GM23338 (cell line): ENCODE measurements around the gene TGFBR1. TPM values are rescaled to one million over a fixed set of nuclear protein-coding genes. Genes with fewer than 3 reads are reported as not detected.

Experiments
- ATAC-seq: fragments of 200-7000 bp; cut with Tn5 transposase; 3 replicates; pipeline ENCODE4 v1.9.1; 2020
- DNase-seq: peaks from one replicate; pipeline ENCODE4 v3.0.0-alpha.2; 2015; ENCODE audit warnings: low spot score
- H2AFZ ChIP-seq: fragments of 200-600 bp; sonication (generic); 2 replicates; pipeline ENCODE4 v1.8.0; 2016; ENCODE audit warnings: antibody characterized with exemption, mild to moderate bottlenecking, moderate library complexity
- H3F3A ChIP-seq: fragments of 200-600 bp; sonication (generic); replicated peaks from 2 replicates; pipeline ENCODE4 v1.8.0; 2017; ENCODE audit warnings: antibody characterized with exemption, mixed run types, low read depth
- H3K27ac ChIP-seq: fragments of 200-600 bp; sonication (generic); 2 replicates; pipeline ENCODE4 v1.6.1; 2016; ENCODE audit warnings: low read depth
- H3K27me3 ChIP-seq: fragments of 200-600 bp; sonication (generic); 2 replicates; pipeline ENCODE4 v1.8.0; 2016; ENCODE audit warnings: mild to moderate bottlenecking, mixed run types, moderate library complexity; ENCODE audit not compliant: insufficient read depth
- H3K36me3 ChIP-seq: fragments of 200-600 bp; sonication (generic); 2 replicates; pipeline ENCODE4 v1.8.0; 2016; ENCODE audit warnings: mild to moderate bottlenecking; ENCODE audit not compliant: insufficient read depth
- H3K4me1 ChIP-seq: fragments of 200-600 bp; sonication (generic); 2 replicates; pipeline ENCODE4 v1.8.0; 2016; ENCODE audit warnings: mild to moderate bottlenecking, moderate library complexity; ENCODE audit not compliant: insufficient read depth
- H3K4me2 ChIP-seq: fragments of 200-600 bp; sonication (generic); 2 replicates; pipeline ENCODE4 v1.7.1; 2017; ENCODE audit warnings: mixed run types
- H3K4me3 ChIP-seq: fragments of 200-600 bp; sonication (generic); 2 replicates; pipeline ENCODE4 v1.6.1; 2016; ENCODE audit warnings: mixed run types
- H3K79me2 ChIP-seq: fragments of 200-600 bp; sonication (generic); replicated peaks from 2 replicates; pipeline ENCODE4 v1.8.0; 2017; ENCODE audit warnings: mild to moderate bottlenecking; ENCODE audit not compliant: insufficient read depth
- H3K9me2 ChIP-seq: fragments of 200-600 bp; sonication (generic); 2 replicates; pipeline ENCODE4 v1.8.0; 2017; ENCODE audit not compliant: insufficient read depth
- H4K20me1 ChIP-seq: fragments of 200-600 bp; sonication (generic); replicated peaks from 2 replicates; pipeline ENCODE4 v1.8.0; 2017; ENCODE audit warnings: mild to moderate bottlenecking; ENCODE audit not compliant: insufficient read depth
- H3K27ac Mint-ChIP-seq: 2 replicates; pipeline ENCODE4 v1.8.0; 2020; ENCODE audit warnings: inconsistent platforms, mild to moderate bottlenecking, moderate library complexity, mixed read lengths
- H3K27me3 Mint-ChIP-seq: 3 replicates; pipeline ENCODE4 v1.8.0; 2022; ENCODE audit warnings: low read depth, mild to moderate bottlenecking, moderate library complexity, mixed read lengths, inconsistent platforms; ENCODE audit not compliant: insufficient read depth, poor library complexity
- H3K36me3 Mint-ChIP-seq: 3 replicates; pipeline ENCODE4 v1.8.0; 2021; ENCODE audit warnings: low read depth, mild to moderate bottlenecking, inconsistent platforms, moderate library complexity, mixed read lengths
- H3K4me1 Mint-ChIP-seq: 3 replicates; pipeline ENCODE4 v1.8.0; 2020; ENCODE audit warnings: mild to moderate bottlenecking, inconsistent platforms, mixed read lengths
- H3K4me3 Mint-ChIP-seq: 3 replicates; pipeline ENCODE4 v1.8.0; 2021; ENCODE audit warnings: moderate library complexity, mild to moderate bottlenecking, inconsistent platforms, mixed read lengths
- H3K9me3 Mint-ChIP-seq: 3 replicates; pipeline ENCODE4 v1.8.0; 2020; ENCODE audit warnings: moderate library complexity, mild to moderate bottlenecking, inconsistent platforms, mixed read lengths
- CREB1 ChIP-seq: fragments of 250-450 bp; sonication (Bioruptor Pico); IDR thresholded peaks from 2 replicates; pipeline ENCODE4 v1.5.0; 2020; ENCODE audit warnings: low read depth, mild to moderate bottlenecking, moderate library complexity
- CTCF ChIP-seq, 2 experiments: fragments of 200-600 bp in 1 of 2; sonication (generic) in 1 of 2; conservative IDR thresholded peaks; 2 replicates each; pipeline versions ENCODE4 v1.5.1 to v1.6.1; 2016 to 2017; ENCODE audit warnings: antibody characterized with exemption in 2 of 2, low read depth in 2 of 2, mild to moderate bottlenecking in 2 of 2, moderate library complexity in 1 of 2
- EZH2 ChIP-seq: fragments of 200-600 bp; sonication (generic); IDR thresholded peaks from one replicate; pipeline ENCODE4 v1.8.0; 2017; ENCODE audit warnings: antibody characterized with exemption, mild to moderate bottlenecking, low read depth; ENCODE audit not compliant: unreplicated experiment
- EZH2phosphoT487 ChIP-seq: fragments of 200-600 bp; sonication (generic); IDR thresholded peaks from one replicate; pipeline ENCODE4 v1.8.1; 2018; ENCODE audit warnings: antibody characterized with exemption; ENCODE audit not compliant: unreplicated experiment
- NANOG ChIP-seq: IDR thresholded peaks from 2 replicates; pipeline ENCODE4 v1.6.1; 2016; ENCODE audit warnings: antibody characterized with exemption, borderline replicate concordance
- POLR2AphosphoS5 ChIP-seq: IDR thresholded peaks from 2 replicates; pipeline ENCODE4 v1.6.1; 2016; ENCODE audit warnings: antibody characterized with exemption, low read depth
- REST ChIP-seq: IDR thresholded peaks from one replicate; pipeline ENCODE4 v1.6.1; 2018; ENCODE audit warnings: antibody characterized with exemption; ENCODE audit not compliant: unreplicated experiment
- STAT1 ChIP-seq: IDR thresholded peaks from one replicate; pipeline ENCODE4 v1.6.1; 2016; ENCODE audit warnings: antibody characterized with exemption; ENCODE audit not compliant: unreplicated experiment
- ZNF114 ChIP-seq: fragments of 250-450 bp; sonication (Bioruptor Pico); IDR thresholded peaks from 2 replicates; pipeline ENCODE4 v1.5.0; 2020; ENCODE audit warnings: mild to moderate bottlenecking, moderate library complexity
- ZNF331 ChIP-seq: fragments of 250-450 bp; sonication (Bioruptor Pico); IDR thresholded peaks from 2 replicates; pipeline ENCODE4 v1.5.0; 2020; ENCODE audit warnings: low read depth, mild to moderate bottlenecking, moderate library complexity
- polyA plus RNA-seq: library from polyadenylated mRNA; unstranded; fragments of >200 nt; fragmentation: Nextera tagmentation; extraction: Ambion mirVana; gene quantifications from 2 replicates; pipeline ENCODE4 v1.2.1, GENCODE V29; 2016
- total RNA-seq: library from RNA; depleted of rRNA; stranded (reverse); fragments of >200 nt; shearing (Covaris generic); gene quantifications from 2 replicates; pipeline ENCODE4 v1.2.3, GENCODE V29; 2014
- TF ChIP-seq, protein P1 (sequence below): IDR thresholded peaks from 2 replicates; pipeline ENCODE4 v1.6.1; 2016; ENCODE audit warnings: antibody characterized with exemption
- TF ChIP-seq, protein P2 (sequence below): fragments of 250-450 bp; sonication (Bioruptor Pico); IDR thresholded peaks from 2 replicates; pipeline ENCODE4 v1.5.0; 2020; ENCODE audit warnings: mild to moderate bottlenecking, moderate library complexity

TGFBR1 gene
- total and polyA plus RNA-seq, 2 experiments from 2014 or later, result 9.3 to 40.2 TPM

GRCh38 chr9:99055384-99055783 is 49.5 kb upstream of the TGFBR1 start (continued):
- no peak for TF ChIP-seq REST
- TF ChIP-seq NANOG, result no peak
- no peak for TF ChIP-seq CREB1 (CRISPR knock-in tag)
- no peak for TF ChIP-seq ZNF331 (CRISPR knock-in tag)
- no peak for TF ChIP-seq POLR2AphosphoS5
- TF ChIP-seq, protein P1, sequence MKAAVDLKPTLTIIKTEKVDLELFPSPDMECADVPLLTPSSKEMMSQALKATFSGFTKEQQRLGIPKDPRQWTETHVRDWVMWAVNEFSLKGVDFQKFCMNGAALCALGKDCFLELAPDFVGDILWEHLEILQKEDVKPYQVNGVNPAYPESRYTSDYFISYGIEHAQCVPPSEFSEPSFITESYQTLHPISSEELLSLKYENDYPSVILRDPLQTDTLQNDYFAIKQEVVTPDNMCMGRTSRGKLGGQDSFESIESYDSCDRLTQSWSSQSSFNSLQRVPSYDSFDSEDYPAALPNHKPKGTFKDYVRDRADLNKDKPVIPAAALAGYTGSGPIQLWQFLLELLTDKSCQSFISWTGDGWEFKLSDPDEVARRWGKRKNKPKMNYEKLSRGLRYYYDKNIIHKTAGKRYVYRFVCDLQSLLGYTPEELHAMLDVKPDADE, result no peak

- H3K27ac ChIP-seq, result no peak overlapping the region
- H3K9me2 ChIP-seq, result no peaks in the 10 kb centered on the region
- Mint-ChIP-seq H3K4me1 (no peaks in the 10 kb centered on the region; the same call in 2 of the 3 replicates), H3K9me3 (no peaks in the 10 kb centered on the region), H3K27ac (no peak overlapping the region), H3K27me3 (no peaks in the 10 kb centered on the region), H3K4me3 (no peak overlapping the region), H3K36me3 (no peaks in the 10 kb centered on the region)
- no peaks in the 10 kb centered on the region for H3K4me1 ChIP-seq
- no peaks in the 10 kb centered on the region for H3F3A ChIP-seq
- no peaks in the 10 kb centered on the region for H3K27me3 ChIP-seq
- H4K20me1 ChIP-seq, result no peaks in the 10 kb centered on the region
- ATAC-seq, result no peak
- no peak for DNase-seq
- no peak overlapping the region for H2AFZ ChIP-seq
- no peak overlapping the region for H3K4me2 ChIP-seq
- no peaks in the 10 kb centered on the region for H3K36me3 ChIP-seq
- H3K4me3 ChIP-seq, result no peak overlapping the region
- H3K79me2 ChIP-seq, result no peaks in the 10 kb centered on the region
- no peak for TF ChIP-seq STAT1
- TF ChIP-seq NANOG, result no peak
- TF ChIP-seq EZH2, result no peak
- no peak for TF ChIP-seq CREB1 (CRISPR knock-in tag)
- TF ChIP-seq, protein P1, result no peak
- no peak for TF ChIP-seq CTCF (conservative IDR thresholded peaks at IDR 0.05; ENCODE audit: low read depth in 2 of 2)
- no peak for TF ChIP-seq EZH2phosphoT487
- TF ChIP-seq, protein P2, sequence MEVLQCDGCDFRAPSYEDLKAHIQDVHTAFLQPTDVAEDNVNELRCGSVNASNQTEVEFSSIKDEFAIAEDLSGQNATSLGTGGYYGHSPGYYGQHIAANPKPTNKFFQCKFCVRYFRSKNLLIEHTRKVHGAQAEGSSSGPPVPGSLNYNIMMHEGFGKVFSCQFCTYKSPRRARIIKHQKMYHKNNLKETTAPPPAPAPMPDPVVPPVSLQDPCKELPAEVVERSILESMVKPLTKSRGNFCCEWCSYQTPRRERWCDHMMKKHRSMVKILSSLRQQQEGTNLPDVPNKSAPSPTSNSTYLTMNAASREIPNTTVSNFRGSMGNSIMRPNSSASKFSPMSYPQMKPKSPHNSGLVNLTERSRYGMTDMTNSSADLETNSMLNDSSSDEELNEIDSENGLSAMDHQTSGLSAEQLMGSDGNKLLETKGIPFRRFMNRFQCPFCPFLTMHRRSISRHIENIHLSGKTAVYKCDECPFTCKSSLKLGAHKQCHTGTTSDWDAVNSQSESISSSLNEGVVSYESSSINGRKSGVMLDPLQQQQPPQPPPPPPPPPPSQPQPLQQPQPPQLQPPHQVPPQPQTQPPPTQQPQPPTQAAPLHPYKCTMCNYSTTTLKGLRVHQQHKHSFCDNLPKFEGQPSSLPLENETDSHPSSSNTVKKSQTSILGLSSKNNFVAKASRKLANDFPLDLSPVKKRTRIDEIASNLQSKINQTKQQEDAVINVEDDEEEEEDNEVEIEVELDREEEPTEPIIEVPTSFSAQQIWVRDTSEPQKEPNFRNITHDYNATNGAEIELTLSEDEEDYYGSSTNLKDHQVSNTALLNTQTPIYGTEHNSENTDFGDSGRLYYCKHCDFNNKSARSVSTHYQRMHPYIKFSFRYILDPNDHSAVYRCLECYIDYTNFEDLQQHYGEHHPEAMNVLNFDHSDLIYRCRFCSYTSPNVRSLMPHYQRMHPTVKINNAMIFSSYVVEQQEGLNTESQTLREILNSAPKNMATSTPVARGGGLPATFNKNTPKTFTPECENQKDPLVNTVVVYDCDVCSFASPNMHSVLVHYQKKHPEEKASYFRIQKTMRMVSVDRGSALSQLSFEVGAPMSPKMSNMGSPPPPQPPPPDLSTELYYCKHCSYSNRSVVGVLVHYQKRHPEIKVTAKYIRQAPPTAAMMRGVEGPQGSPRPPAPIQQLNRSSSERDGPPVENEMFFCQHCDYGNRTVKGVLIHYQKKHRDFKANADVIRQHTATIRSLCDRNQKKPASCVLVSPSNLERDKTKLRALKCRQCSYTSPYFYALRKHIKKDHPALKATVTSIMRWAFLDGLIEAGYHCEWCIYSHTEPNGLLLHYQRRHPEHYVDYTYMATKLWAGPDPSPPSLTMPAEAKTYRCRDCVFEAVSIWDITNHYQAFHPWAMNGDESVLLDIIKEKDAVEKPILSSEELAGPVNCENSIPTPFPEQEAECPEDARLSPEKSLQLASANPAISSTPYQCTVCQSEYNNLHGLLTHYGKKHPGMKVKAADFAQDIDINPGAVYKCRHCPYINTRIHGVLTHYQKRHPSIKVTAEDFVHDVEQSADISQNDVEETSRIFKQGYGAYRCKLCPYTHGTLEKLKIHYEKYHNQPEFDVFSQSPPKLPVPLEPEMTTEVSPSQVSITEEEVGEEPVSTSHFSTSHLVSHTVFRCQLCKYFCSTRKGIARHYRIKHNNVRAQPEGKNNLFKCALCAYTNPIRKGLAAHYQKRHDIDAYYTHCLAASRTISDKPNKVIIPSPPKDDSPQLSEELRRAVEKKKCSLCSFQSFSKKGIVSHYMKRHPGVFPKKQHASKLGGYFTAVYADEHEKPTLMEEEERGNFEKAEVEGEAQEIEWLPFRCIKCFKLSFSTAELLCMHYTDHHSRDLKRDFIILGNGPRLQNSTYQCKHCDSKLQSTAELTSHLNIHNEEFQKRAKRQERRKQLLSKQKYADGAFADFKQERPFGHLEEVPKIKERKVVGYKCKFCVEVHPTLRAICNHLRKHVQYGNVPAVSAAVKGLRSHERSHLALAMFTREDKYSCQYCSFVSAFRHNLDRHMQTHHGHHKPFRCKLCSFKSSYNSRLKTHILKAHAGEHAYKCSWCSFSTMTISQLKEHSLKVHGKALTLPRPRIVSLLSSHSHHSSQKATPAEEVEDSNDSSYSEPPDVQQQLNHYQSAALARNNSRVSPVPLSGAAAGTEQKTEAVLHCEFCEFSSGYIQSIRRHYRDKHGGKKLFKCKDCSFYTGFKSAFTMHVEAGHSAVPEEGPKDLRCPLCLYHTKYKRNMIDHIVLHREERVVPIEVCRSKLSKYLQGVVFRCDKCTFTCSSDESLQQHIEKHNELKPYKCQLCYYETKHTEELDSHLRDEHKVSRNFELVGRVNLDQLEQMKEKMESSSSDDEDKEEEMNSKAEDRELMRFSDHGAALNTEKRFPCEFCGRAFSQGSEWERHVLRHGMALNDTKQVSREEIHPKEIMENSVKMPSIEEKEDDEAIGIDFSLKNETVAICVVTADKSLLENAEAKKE (CRISPR knock-in tag), result no peak
- TF ChIP-seq ZNF114, result no peak
These were observed 48.7 kb upstream of the TGFBR1 start for GRCh38 chr9:99056186-99056585.
